Measurements from ENCODE around the gene AGL. TPM values are rescaled to one million over a fixed set of nuclear protein-coding genes. Genes with fewer than 3 reads are reported as not detected.

Gene AGL
- polyA plus RNA-seq, 1 experiment: 7.2 TPM

GRCh38 chr1:99963041-99963795 is 113.1 kb downstream of the AGL start:
- no peak for TF ChIP-seq CTCF (IDR thresholded peaks at IDR 0.05; ENCODE audit: low read depth, low read length)
- no peak for DNase-seq (ENCODE audit: low read depth, low spot score)
- no peak overlapping the region for H3K27ac ChIP-seq (ENCODE audit: low read depth, low read length)
- H3K4me3 ChIP-seq (ENCODE audit: low read depth, low read length): no peak overlapping the region
- no peaks in the 10 kb centered on the region for H3K9me3 ChIP-seq (ENCODE audit: control insufficient read depth, insufficient read depth, low read length)
- H3K27me3 ChIP-seq (ENCODE audit: control insufficient read depth, insufficient read depth, low read length): no peaks in the 10 kb centered on the region
- ChIA-PET POLR2A (no interaction called here), CTCF (interaction anchor here (0.5 kb wide), 1 partner anchor 10 kb away, joined by 4 read pairs; no protein-coding TSS in a partner anchor)

GRCh38 chr1:99964806-99965205 is 114.6 kb downstream of the AGL start:
- H3K9me3 ChIP-seq (ENCODE audit: control insufficient read depth, insufficient read depth, low read length): no peaks in the 10 kb centered on the region; the same call in 1 of the 2 replicates
- no peak for TF ChIP-seq CTCF (IDR thresholded peaks at IDR 0.05; ENCODE audit: low read depth, low read length)
- POLR2A ChIA-PET: no interaction called here
- no peak for DNase-seq (ENCODE audit: low read depth, low spot score)
- CTCF ChIA-PET: no interaction called here
- H3K27ac ChIP-seq (ENCODE audit: low read depth, low read length): no peak overlapping the region
- H3K4me3 ChIP-seq (ENCODE audit: low read depth, low read length): no peak overlapping the region
- no peaks in the 10 kb centered on the region for H3K27me3 ChIP-seq (ENCODE audit: control insufficient read depth, insufficient read depth, low read length)

- POLR2A ChIA-PET: no interaction called here
- CTCF ChIA-PET: no interaction called here
- TF ChIP-seq CTCF (IDR thresholded peaks at IDR 0.05; ENCODE audit: low read depth, low read length): no peak
- Histone ChIP-seq H3K9me3 (ENCODE audit: control insufficient read depth, insufficient read depth, low read length) (no peaks in the 10 kb centered on the region; the same call in 1 of the 2 replicates), H3K4me3 (ENCODE audit: low read depth, low read length) (no peak overlapping the region), H3K27ac (ENCODE audit: low read depth, low read length) (no peak overlapping the region), H3K27me3 (ENCODE audit: control insufficient read depth, insufficient read depth, low read length) (no peaks in the 10 kb centered on the region)
- DNase-seq (ENCODE audit: low read depth, low spot score): no peak
These were observed 115.7 kb downstream of the AGL start for GRCh38 chr1:99965646-99966375.

- no peak for DNase-seq (ENCODE audit: low read depth, low spot score)
- CTCF ChIA-PET: no interaction called here
These were observed 118.1 kb downstream of the AGL start for GRCh38 chr1:99968214-99968613.

More at GRCh38 chr1:99968214-99968613, 118.1 kb downstream of the AGL start:
- TF ChIP-seq CTCF (IDR thresholded peaks at IDR 0.05; ENCODE audit: low read depth, low read length): no peak
- POLR2A ChIA-PET: no interaction called here
- Histone ChIP-seq H3K27ac (ENCODE audit: low read depth, low read length) (no peak overlapping the region), H3K9me3 (ENCODE audit: control insufficient read depth, insufficient read depth, low read length) (no peaks in the 10 kb centered on the region; the same call in 1 of the 2 replicates), H3K4me3 (ENCODE audit: low read depth, low read length) (no peak overlapping the region), H3K27me3 (ENCODE audit: control insufficient read depth, insufficient read depth, low read length) (no peaks in the 10 kb centered on the region)

Measured in AG04450 (cell line).